ENCODE data around the gene ZSWIM9.

ZSWIM9 gene

GRCh38 chr19:48246101-48246500, 75.6 kb downstream of the ZSWIM9 start:
- H3K4me3 ChIP-seq (ENCODE audit: control insufficient read depth, low read depth, low read length) = no peak overlapping the region
- no peak for DNase-seq (ENCODE audit: low read depth)
- TF ChIP-seq CTCF (IDR thresholded peaks at IDR 0.05; ENCODE audit: control insufficient read depth, insufficient read depth, low read depth, low read length, missing control alignments) = no peak

GRCh38 chr19:48247212-48247611, 76.7 kb downstream of the ZSWIM9 start:
- DNase-seq (ENCODE audit: low read depth) = no peak
- TF ChIP-seq CTCF (IDR thresholded peaks at IDR 0.05; ENCODE audit: control insufficient read depth, insufficient read depth, low read depth, low read length, missing control alignments) = no peak
- H3K4me3 ChIP-seq (ENCODE audit: control insufficient read depth, low read depth, low read length) = no peak overlapping the region

All from AG09309 (cell line).